Measurements from ENCODE around the gene SPATA45. TPM values are rescaled to one million over a fixed set of nuclear protein-coding genes. Genes with fewer than 3 reads are reported as not detected.

SPATA45 gene
- total and polyA plus RNA-seq, 12 donors = 0.39 to 0.56 TPM; not detected in 10

DNA sequence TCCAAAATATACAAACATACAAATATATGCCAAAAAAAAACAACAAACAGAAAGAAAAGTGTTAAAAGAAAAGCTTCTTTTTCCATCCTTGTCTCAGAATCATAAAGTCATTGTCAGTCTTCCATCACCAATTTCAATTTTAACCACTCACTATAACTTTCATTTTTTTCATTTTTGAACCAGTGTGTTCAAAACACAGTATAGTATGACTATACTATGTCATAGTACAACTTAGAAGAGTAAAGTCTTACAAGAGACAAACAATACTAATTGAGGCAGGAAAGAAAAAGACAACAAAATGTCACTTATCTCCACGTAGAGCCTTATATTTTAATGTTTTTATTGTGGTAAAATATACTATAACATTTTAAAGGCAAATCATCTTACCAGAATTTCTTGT lies 63.5 kb downstream of the SPATA45 start:
- TF ChIP-seq POLR2A (IDR thresholded peaks at IDR 0.05) = no peak
- TF ChIP-seq, protein P1, sequence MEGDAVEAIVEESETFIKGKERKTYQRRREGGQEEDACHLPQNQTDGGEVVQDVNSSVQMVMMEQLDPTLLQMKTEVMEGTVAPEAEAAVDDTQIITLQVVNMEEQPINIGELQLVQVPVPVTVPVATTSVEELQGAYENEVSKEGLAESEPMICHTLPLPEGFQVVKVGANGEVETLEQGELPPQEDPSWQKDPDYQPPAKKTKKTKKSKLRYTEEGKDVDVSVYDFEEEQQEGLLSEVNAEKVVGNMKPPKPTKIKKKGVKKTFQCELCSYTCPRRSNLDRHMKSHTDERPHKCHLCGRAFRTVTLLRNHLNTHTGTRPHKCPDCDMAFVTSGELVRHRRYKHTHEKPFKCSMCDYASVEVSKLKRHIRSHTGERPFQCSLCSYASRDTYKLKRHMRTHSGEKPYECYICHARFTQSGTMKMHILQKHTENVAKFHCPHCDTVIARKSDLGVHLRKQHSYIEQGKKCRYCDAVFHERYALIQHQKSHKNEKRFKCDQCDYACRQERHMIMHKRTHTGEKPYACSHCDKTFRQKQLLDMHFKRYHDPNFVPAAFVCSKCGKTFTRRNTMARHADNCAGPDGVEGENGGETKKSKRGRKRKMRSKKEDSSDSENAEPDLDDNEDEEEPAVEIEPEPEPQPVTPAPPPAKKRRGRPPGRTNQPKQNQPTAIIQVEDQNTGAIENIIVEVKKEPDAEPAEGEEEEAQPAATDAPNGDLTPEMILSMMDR (IDR thresholded peaks at IDR 0.05) = no peak
- Histone ChIP-seq H3K36me3 (replicated peaks in 1 of 2) (peaks cover 0 to 32% of the 10 kb centered on the region in 2 donors), H3K27ac (no peak overlapping the region), H3K9me3 (replicated peaks in 1 of 3) (no peaks in the 10 kb centered on the region), H3K27me3 (no peaks in the 10 kb centered on the region), H3K4me3 (no peak overlapping the region), H3K4me1 (replicated peaks in 1 of 2) (peaks cover 1 to 3% of the 10 kb centered on the region in 2 donors)
- WGBS, 4 donors = 82 to 93% (median 88%) methylated on average over 1 of the region's 1 CpG
- DNase-seq = no peak
- intact Hi-C loops (cut with DNase I) = loop anchor here (2.0 to 10.0 kb wide), 3 partner anchors 119 to 309 kb away; no protein-coding TSS in a partner anchor

DNA sequence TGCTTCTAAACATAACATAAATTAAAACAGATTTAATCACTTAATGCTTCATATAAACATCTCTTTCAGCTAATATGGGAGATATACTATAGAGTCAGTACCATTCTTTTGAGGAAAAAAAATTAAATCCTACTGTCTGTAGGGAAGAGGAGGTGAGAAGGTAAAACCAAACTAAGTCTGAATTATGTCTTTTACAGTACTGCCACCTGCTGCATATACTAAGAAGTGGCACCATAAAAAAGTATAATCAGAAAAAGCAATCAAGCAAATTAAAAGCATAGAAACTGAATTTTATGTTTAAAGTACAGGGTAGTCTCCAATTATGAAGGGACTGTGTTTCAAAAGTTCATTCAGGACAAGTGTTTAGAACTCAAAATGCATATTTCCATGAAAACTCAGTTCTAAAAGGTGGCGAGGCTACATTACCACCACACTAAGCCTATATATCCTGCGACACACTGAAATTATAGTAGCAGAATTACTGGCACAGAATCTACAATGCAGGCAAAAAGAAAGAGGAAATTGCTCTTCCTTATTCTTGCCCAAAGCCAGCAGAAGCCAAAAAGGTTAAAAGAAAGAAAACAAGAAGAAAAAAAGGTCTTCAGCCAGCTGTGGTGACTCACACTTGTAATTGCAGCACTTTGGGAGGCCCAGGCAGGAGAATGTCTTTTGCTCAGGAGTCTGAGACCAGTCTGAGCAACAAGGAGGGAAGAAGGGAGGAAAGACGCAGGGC lies 64.9 kb downstream of the SPATA45 start:
- peak in 1 of 7 donors; percentile 25 for DNase-seq
- peaks cover 0 to 3% of the 10 kb centered on the region in 2 donors for H3K4me1 ChIP-seq (replicated peaks in 1 of 2)
- H3K36me3 ChIP-seq (replicated peaks in 1 of 2) = peaks cover 0 to 32% of the 10 kb centered on the region in 2 donors
- whole genome bisulfite sequencing, 4 donors = 83 to 93% (median 84%) methylated on average over 3 of the region's 3 CpGs
- TF ChIP-seq POLR2A (IDR thresholded peaks at IDR 0.05) = no peak
- TF ChIP-seq, protein P1 (IDR thresholded peaks at IDR 0.05) = peak; percentile 48 to 78 (median 68)
- H3K4me3 ChIP-seq = no peak overlapping the region
- intact Hi-C loops (cut with DNase I) = loop anchor here (10.0 kb wide), 2 partner anchors 118 to 308 kb away; no protein-coding TSS in a partner anchor
- H3K27ac ChIP-seq = no peak overlapping the region
- no peaks in the 10 kb centered on the region for H3K27me3 ChIP-seq
- no peaks in the 10 kb centered on the region for H3K9me3 ChIP-seq (replicated peaks in 1 of 3)

DNA sequence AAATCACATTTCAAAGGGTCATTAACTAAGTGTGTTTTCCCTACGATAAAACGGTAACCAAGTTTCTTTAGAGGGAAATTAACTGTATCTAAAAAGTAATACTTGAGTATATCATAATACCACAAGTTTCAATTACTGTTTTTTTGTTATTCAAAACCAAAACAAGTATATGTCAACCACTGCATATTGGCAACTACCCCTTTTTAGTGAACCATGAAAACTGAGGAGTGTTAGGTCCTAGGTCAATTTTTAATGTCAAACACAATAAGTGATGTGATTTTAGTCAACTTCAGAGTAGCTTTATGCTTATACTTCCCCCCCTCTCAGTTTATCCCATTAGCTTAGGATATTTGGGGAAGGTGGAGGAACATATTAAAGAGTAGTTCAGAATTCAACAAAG lies 66.2 kb downstream of the SPATA45 start:
- TF ChIP-seq, protein P1 (IDR thresholded peaks at IDR 0.05) = no peak
- TF ChIP-seq POLR2A (IDR thresholded peaks at IDR 0.05) = no peak
- no peak for DNase-seq
- 84 to 98% (median 89%) methylated on average over 2 of the region's 2 CpGs for WGBS, 4 donors
- Histone ChIP-seq H3K36me3 (replicated peaks in 1 of 2) (peaks cover 0 to 27% of the 10 kb centered on the region in 2 donors), H3K27ac (no peak overlapping the region), H3K4me3 (no peak overlapping the region), H3K27me3 (no peaks in the 10 kb centered on the region), H3K4me1 (replicated peaks in 1 of 2) (peaks cover 0 to 3% of the 10 kb centered on the region in 2 donors), H3K9me3 (replicated peaks in 1 of 3) (no peaks in the 10 kb centered on the region)
- intact Hi-C loops (cut with DNase I) = loop anchor here (10.0 kb wide), 2 partner anchors 116 to 306 kb away; no protein-coding TSS in a partner anchor

DNA sequence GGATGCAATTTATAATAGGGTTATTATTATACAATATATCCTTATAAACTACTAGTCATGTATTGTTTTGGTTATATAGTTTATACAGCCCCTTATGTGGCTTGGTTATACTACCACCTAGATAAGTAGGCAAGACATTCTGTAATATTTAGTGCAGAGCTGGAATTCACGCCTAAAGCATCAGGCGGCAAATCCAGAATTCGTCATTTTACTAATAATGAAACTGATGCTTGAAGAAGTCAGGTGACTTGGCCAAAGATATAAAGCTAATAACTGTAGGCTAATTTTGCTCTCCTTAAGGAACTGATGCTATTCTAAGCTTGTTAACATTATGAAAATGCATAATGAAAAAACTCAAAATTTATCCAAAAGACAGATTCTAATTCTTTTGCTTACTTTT lies 66.7 kb downstream of the SPATA45 start:
- TF ChIP-seq, protein P1 (IDR thresholded peaks at IDR 0.05) = no peak
- TF ChIP-seq POLR2A (IDR thresholded peaks at IDR 0.05) = no peak
- H3K36me3 ChIP-seq (replicated peaks in 1 of 2) = peaks cover 0 to 26% of the 10 kb centered on the region in 2 donors
- peaks cover 0 to 3% of the 10 kb centered on the region in 2 donors for H3K4me1 ChIP-seq (replicated peaks in 1 of 2)
- intact Hi-C loops (cut with DNase I) = loop anchor here (10.0 kb wide), 2 partner anchors 116 to 306 kb away; no protein-coding TSS in a partner anchor
- H3K27ac ChIP-seq = no peak overlapping the region
- no peak for DNase-seq
- H3K4me3 ChIP-seq = no peak overlapping the region
- H3K9me3 ChIP-seq (replicated peaks in 1 of 3) = no peaks in the 10 kb centered on the region
- 72 to 90% (median 83%) methylated on average over 3 of the region's 3 CpGs for WGBS, 4 donors
- no peaks in the 10 kb centered on the region for H3K27me3 ChIP-seq

Small RNA genes lying within 50 kb of the gene (small RNA-seq; reads per million reads assigned to genes)
- gene AC104333.1 (0 reads per million in 2 donors), gene AC104333.2 (0 reads per million in 2 donors)

Other genes starting within 250 kb of the SPATA45 start
- 10 to 100 TPM in 3 of 9 donors, 1 to 10 TPM in 6; 1.9 to 13.4 (median 7.2) TPM for gene ATF3, start 238.9 kb downstream of the SPATA45 start, total RNA-seq
- 10 to 100 TPM; 13.4 to 19.7 (median 14.5) TPM for gene ATF3, start 238.9 kb downstream of the SPATA45 start, polyA plus RNA-seq
- 1 to 10 TPM in 8 of 9 donors, under 1 TPM in 1; 0.24 to 6.1 (median 2.6) TPM for gene BATF3, start 147.8 kb downstream of the SPATA45 start, total RNA-seq
- 1 to 10 TPM; 1.0 to 7.5 (median 5.4) TPM for gene BATF3, start 147.8 kb downstream of the SPATA45 start, polyA plus RNA-seq
- gene NSL1, start 55.9 kb downstream of the SPATA45 start, total RNA-seq = 10 to 100 TPM; 21.8 to 90.9 (median 31.7) TPM
- gene NSL1, start 55.9 kb downstream of the SPATA45 start, polyA plus RNA-seq = 10 to 100 TPM; 10.6 to 23.2 (median 17.6) TPM
- 10 to 100 TPM; 10.2 to 37.9 (median 22.6) TPM for gene TATDN3, start 55.8 kb downstream of the SPATA45 start, total RNA-seq
- 10 to 100 TPM; 13.6 to 20.2 (median 19.1) TPM for gene TATDN3, start 55.8 kb downstream of the SPATA45 start, polyA plus RNA-seq
- 10 to 100 TPM in 1 of 9 donors, 1 to 10 TPM in 8; 1.7 to 34.2 (median 4.9) TPM for gene FLVCR1, start 10.6 kb upstream of the SPATA45 start, total RNA-seq
- gene FLVCR1, start 10.6 kb upstream of the SPATA45 start, polyA plus RNA-seq = 10 to 100 TPM in 1 of 3 donors, 1 to 10 TPM in 2; 3.5 to 18.0 (median 4.1) TPM
- 1 to 10 TPM in 1 of 9 donors, under 1 TPM in 5, not detected in 3; 0.25 to 5.5 (median 0.41) TPM for gene VASH2, start 102.9 kb upstream of the SPATA45 start, total RNA-seq
- under 1 TPM; 0.16 to 0.33 (median 0.17) TPM for gene VASH2, start 102.9 kb upstream of the SPATA45 start, polyA plus RNA-seq
- 10 to 100 TPM; 18.7 to 47.3 (median 30.1) TPM for gene ANGEL2, start 168.2 kb upstream of the SPATA45 start, total RNA-seq
- gene ANGEL2, start 168.2 kb upstream of the SPATA45 start, polyA plus RNA-seq = 10 to 100 TPM; 17.7 to 23.9 (median 20.1) TPM
- gene RPS6KC1, start 203.6 kb upstream of the SPATA45 start, total RNA-seq = 10 to 100 TPM; 16.1 to 67.2 (median 30.6) TPM
- 10 to 100 TPM in 1 of 3 donors, 1 to 10 TPM in 2; 7.6 to 30.7 (median 8.1) TPM for gene RPS6KC1, start 203.6 kb upstream of the SPATA45 start, polyA plus RNA-seq